ENCODE measurements around the gene ZXDC.

DNA sequence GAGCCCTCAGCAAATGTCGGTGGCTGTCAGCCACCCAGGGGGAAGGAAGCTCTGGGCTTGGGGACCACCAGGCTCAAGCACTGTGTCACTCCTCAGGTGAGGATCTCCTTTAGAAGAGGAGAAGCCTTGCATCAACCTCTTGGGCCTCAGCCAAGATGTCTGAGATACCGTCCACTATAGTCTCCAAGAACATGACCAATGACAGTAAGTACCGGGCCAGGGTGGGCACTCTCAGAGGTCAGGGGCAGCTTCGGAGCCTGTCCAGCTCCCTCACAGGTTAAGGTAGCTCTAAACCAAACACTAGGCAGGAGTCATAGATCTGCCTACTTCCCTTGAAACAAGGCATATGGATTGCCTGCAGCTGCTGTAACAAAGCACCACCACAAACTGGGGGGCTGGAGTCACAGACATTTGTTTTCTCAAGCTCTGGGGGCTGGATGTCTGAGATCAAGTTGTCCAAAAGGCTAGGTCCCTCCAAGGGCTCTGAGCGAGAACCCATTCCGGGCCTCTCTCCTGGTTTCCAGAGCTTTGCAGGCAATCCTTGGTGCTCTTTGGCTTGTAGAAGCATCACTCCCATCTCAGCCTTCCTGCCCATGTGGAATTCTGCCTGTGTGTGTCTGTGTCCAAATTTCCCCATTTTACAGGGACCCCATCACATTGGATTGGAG lies 79.7 kb downstream of the ZXDC start:
- TF ChIP-seq, protein P1, sequence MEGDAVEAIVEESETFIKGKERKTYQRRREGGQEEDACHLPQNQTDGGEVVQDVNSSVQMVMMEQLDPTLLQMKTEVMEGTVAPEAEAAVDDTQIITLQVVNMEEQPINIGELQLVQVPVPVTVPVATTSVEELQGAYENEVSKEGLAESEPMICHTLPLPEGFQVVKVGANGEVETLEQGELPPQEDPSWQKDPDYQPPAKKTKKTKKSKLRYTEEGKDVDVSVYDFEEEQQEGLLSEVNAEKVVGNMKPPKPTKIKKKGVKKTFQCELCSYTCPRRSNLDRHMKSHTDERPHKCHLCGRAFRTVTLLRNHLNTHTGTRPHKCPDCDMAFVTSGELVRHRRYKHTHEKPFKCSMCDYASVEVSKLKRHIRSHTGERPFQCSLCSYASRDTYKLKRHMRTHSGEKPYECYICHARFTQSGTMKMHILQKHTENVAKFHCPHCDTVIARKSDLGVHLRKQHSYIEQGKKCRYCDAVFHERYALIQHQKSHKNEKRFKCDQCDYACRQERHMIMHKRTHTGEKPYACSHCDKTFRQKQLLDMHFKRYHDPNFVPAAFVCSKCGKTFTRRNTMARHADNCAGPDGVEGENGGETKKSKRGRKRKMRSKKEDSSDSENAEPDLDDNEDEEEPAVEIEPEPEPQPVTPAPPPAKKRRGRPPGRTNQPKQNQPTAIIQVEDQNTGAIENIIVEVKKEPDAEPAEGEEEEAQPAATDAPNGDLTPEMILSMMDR (IDR thresholded peaks at IDR 0.05), result no peak
- TF ChIP-seq ZFX (IDR thresholded peaks at IDR 0.05; ENCODE audit: borderline replicate concordance), result no peak

All from 22Rv1 (cell line).